CD4-positive, alpha-beta T cell treated with Interleukin-4 for 4 hours (primary cell): ENCODE measurements around the gene PRR14L.
"Not testable (repeated sequence)": the region's sequence is repeated elsewhere in the genome, so short reads cannot be mapped to it uniquely, and the experiment has no call there.

Experiments used
- DNase-seq: peaks from one replicate; pipeline ENCODE4 v3.0.0-alpha.2; 2020

PRR14L gene

DNA sequence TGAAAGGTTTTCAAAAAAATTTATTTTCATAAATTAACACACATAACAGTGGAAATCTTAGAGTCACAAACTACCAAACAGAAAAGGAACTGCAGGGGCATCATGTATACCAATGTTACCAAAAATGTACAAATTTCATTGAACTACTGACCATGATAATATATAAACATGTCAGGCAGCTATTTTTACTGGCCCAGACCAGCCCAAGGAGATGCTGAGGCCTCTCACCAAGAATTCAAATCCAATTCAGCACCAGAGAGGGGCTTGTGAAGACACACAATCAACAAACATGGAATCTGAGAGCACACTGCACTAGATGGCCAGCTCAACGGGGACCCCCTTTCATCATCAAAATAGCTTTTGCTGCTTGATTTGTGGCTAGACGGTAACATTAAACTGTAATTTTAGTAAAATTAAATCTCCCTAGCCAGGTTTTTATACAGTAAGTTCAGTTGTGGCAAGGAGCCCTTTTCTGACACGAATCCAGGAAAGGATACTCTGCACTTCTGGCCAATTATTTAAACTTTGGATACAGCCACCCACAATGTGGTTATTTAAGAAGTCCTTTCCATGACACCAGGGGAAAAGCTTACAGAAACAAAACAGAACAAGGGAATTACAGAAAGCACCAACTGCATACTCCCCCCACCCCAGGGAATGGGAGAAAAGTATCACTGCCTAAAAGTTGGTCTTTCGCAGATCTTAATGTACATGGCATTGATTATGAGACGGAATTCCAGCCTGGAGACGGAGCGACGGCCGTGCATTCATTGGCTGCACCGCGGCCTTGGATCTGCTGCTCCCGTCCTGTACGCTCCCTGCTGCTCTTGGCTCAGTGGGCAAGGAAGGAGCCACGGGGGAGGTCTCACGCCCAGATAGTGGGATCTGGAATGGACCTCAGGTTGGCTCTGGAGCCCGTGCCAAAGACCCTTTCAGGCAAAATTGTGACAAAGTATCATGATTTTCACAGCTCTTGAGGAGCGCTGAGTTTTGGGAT is 68.3 kb downstream of the PRR14L start:
- no peak for DNase-seq

DNA sequence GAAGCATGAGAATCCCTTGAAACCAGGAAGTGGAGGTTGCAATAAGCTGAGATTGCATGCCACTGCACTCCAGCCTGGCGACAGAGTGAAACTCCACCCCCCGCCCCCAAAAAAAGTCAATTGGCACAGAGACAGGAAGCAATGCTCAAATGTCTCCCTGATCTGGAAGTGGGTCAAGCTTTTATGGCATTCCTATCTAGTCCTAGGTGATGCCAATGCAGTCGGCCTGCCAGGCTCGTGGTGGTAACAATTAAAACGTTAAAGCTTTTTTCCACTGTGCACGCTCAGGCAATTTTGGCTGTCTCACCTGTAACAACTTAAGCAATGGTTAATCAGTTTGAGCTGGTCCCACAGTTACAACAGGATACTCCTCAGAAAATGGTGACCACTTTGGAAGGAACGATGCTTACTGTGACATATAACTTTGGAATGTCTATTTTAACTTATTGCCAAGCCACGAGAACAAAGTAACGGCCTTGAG is 69.0 kb downstream of the PRR14L start:
- DNase-seq = no peak

DNA sequence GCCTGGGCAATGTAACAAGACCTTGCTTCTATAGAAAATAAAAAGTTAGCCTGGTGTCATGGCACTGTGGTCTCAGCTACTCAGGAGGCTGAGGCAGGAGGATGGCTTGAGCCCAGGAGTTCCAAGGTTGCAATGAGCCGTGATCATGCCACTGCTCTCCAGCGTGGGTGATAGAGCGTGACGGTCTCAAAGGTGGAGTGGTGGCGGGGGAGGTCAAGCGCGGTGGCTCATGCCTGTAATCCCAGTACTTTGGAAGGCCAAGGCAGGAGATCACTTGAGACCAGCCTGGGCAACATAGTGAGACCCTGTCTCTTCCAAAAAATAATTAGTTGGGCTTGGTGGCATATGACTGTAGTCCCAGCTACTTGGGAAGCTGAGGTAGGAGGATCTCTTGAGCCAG is 71.2 kb downstream of the PRR14L start:
- no peak for DNase-seq

DNA sequence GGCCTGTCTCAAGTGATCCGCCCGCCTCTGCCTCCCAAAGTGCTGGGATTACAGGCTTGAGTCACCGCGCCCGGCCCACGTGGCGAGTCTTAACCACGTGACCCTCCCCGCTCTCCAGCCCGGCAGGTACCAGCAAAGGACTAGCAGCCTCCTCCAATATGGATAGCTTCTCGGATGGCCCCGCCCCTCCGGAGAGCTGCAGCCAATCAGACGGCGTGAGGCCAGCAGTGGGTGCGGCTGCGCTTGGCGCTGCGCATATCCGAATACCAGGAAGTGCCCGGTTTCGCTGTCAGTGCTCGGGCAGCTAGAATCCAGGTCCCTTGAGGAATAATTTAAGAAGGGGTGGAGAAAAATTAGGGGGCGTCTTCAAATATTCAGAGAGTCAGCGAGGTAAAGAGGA is 73.2 kb downstream of the PRR14L start:
- DNase-seq = peak; percentile 95

DNA sequence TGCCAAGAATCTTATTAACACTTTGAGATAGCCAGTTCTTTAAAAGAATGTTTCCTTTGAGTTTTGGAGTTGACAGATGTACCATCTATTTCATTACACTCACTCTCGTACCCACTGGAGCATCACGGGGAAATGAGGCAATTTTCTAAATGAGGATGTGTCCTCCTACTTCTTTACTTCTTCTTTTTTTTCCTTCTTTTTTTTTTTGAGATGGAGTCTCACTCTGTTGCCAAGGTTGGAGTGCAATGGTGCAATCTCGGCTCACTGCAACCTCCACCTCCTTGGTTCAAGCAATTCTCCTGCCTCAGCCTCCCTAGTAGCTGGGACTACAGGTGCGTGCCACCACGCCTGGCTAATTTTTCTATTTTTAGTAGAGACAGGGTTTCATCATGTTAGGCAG is 75.7 kb downstream of the PRR14L start:
- not testable (repeated sequence) for DNase-seq

DNA sequence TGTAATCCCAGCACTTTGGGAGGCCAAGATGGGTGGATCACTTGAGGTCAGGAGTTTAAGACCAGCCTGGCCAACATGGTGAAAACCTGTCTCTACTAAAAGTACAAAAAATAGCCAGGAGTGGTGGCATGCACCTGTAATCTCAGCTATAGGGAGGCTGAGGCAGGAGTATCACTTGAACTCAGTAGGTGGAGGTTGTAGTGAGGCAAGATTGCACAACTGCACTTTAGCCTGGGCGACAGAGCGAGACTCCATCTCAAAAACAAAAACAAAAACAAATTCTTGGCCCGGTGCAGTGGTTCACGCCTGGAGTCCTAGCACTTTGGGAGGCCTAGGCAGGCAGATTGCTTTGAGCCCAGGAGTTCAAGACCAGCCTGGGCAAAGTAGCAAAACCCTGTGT is 81.1 kb downstream of the PRR14L start:
- not testable (repeated sequence) for DNase-seq

DNA sequence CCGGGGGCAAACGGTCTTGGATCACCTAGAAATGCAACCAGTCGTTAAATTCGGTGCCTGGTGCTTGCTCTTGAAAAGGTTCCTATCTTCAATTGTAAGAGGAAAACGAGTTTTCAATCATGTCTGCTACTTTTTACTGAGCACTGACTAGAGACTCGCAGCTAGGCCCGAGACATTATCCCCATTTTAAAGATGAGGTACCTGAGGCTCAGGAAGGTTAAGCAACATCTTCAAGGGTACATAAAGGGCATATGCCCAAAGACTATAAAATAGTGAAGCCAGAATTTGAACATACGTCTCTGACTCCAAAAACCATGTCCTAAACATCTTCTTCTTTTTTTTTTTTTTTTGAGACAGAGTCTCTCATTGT is 87.3 kb downstream of the PRR14L start:
- no peak for DNase-seq

DNA sequence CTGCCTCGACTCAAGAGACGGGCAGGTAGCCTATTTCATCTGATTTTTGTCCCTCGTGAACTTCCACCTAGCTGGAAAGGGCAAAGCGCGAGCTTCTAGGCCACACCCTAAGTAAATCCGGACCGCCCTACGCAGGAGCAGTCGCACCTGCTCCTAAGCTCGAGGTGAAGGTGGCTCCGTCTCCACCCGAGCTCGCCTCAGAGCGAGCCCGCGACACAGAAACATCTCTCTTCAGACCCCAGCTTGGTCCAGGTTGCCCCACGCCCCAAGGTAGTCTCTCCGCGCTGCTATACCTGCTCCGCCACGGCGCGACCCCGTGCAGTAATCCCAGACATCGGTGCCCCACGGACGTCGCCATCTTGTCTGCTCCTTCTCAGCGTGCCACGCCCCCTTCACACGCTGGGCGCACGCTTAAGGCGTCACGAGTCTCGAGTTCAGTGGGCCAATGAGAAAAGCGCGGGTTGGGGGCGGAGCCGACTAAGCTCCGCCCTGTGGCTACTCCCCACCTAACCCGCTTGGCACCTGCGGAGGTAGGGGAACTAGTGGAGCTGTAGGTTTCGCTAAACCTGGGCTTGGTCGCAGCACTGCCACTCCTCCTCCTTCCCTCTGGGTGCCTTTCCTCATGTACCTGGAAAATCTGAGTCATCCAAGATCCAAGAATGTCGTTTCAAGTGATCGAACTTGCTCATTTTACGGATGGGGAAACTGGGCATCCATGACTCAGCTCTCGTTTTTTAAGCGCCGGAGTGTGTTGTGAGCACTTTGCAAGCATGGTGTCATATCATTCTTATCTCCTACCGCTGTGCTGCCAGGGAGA is 87.9 kb downstream of the PRR14L start, which contains the start of gene PISD:
PISD (minus strand) TSS at position 365 of the 817 bp plus-strand sequence; CDS start at position 358, 7 bp downstream.
- DNase-seq = peak; percentile 94

DNA sequence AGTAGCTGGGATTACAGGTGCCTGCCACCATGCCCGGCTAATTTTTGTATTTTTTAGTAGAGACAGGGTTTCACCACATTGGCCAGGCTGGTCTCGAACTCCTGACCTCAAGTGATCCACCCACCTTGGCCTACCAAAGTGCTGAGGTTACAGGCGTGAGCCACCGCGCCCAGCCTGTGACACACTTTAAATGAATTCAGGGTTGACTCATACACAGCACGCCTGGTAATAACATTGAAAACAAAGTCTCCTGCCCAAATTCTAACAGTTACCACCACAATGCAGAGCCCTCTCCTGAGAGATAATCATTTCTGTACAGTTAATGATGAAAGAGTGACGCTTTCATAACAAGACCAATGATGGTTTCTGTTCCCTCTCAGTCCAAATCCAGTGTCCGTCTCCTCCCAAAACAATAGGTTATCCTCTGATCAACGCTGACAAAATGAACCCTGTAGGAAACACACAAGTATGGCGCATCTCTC is 89.0 kb downstream of the PRR14L start:
- peak; percentile 77 for DNase-seq

DNA sequence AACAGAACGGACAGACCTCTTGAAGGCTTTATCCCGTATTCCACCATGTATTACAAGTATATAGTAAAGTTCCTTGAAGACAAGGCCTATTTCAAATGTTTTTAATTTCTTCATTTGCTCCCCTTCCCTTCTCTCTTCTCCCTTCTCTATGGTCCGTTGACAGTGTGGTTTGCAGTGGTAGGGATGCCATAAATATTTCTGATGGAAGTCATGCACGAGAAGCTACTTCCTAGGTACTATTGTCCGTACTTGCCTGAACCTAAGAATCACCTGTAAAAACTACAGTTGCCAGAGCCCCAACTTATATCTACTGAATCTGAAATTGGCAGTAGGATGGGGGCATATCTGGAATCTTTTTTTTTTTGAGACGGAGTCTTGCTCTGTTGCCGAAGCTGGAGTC is 90.7 kb downstream of the PRR14L start:
- no peak for DNase-seq

DNA sequence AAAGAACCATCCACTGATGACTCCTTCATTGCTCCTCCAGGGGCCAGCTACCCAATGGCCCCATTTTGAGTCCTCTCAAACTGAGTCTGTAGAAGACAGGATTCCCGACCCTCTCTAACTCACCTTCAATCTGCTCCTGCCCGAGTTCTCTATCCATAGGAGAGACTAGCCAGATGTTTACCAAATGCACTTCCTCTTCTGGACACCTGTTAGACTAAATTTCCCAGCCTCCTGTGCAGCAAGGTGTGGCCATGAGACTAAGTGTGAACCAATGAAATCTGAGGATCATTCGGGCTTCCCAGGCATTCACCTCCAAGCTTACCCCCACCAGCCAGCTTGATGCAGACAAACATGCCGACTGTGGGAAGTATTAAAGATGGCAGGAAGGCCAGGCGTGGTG is 95.5 kb downstream of the PRR14L start:
- no peak for DNase-seq

DNA sequence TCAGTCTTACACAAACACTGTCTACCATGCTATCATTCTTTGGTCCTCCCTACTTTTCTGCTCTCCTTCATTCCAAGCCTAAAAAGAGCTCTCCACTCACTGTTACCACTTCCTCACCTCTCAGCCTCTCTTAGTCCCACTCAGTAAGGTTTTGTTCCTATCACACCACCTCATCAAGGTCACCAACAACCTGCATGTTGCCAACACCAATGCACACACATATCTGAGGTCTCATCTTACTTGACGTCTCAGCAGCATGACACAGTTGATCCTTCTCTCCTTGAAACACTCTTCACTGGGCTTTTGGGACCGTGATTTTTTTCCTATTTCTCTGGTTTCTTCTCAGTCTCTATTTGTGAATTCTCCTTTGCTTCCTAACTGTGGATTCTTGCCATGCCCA is 96.0 kb downstream of the PRR14L start:
- no peak for DNase-seq

DNA sequence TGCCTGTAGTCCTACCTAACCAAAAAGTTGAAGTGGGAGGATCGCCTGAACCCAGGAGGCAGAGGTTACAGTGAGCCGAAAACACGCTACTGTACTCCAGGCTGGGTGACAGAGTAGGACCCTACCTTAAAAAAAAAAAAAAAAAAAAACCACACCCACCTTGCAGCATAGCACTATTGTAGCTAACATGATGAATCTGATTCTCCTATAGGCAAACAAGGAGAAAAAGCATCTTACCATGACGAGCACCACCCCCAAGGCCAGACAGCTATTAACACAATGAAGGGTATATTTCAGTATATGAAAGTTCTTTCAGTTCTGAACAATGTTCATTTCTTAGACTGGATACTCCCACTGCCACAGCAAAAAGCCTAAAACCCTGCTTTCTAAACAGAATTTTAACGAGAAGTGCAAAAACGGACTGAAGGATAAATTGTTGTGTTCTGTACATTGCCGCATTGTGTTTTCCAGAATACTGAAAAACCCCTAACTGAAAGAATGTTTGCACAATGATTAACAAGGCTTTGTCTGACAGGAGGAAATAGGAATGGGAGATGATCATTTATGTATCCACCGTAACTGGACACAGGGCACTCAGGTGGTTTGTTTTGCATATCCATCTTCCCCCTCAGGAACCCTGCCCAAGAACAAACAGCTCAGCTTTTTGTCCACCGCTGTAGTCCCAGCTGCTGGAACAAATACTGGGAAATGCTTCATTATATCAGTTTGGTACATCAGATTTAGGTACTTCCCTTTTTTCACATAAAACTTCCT is 96.8 kb downstream of the PRR14L start:
- no peak for DNase-seq

DNA sequence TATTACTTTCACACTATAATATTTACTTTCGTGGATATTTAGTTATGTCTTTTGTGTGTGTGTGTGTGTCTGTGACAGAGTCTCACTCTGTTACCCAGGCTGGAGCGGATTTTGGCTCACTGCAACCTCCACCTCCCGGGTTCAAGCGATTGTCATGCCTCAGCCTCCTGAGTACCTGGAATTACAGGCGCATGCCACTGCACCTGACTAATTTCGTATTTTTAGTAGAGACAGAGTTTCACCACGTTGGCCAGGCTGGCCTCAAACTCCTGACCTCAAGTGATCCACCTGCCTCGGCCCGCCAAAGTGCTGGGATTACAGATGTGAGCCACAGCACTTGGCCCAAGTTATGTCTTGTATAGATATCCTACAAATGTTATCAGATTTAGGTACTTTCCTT is 97.8 kb downstream of the PRR14L start:
- DNase-seq = no peak

DNA sequence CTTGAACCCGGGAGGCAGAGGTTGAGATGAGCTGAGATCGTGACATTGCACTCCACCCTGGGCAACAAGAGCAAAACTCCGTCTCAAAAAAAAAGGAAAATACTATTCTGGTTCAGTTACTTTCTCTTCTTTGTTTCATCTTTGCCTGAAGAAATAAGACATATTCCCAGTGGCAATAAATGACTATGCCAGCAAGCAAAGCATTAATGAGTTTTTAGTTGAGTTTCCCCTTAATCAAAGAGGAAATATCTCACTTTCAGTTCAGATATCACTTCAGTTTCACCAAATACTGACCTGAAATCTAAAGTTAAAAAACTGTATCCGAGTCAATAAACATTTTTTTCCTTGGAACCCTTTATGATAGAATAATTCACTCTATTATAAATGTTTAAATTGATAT is 98.3 kb downstream of the PRR14L start:
- DNase-seq = no peak

DNA sequence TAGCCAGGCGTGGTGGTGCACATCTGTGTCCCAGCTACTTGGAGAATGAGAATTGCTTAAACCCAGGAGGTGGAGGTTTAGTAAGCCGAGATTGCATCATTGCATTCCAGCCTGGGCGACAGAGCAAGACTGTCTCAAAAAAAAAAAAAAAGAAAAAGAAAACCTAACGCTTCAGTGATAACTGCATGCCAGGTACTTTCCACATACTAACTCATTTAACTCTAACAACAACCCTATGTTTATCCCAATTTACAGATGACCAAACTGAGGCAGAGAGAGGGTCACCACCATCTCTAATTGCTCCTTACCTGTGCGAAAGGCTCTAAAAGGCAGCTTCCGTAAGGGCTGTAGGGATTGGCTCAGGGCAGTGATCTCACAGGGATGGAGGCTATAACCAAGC is 99.5 kb downstream of the PRR14L start:
- no peak for DNase-seq

DNA sequence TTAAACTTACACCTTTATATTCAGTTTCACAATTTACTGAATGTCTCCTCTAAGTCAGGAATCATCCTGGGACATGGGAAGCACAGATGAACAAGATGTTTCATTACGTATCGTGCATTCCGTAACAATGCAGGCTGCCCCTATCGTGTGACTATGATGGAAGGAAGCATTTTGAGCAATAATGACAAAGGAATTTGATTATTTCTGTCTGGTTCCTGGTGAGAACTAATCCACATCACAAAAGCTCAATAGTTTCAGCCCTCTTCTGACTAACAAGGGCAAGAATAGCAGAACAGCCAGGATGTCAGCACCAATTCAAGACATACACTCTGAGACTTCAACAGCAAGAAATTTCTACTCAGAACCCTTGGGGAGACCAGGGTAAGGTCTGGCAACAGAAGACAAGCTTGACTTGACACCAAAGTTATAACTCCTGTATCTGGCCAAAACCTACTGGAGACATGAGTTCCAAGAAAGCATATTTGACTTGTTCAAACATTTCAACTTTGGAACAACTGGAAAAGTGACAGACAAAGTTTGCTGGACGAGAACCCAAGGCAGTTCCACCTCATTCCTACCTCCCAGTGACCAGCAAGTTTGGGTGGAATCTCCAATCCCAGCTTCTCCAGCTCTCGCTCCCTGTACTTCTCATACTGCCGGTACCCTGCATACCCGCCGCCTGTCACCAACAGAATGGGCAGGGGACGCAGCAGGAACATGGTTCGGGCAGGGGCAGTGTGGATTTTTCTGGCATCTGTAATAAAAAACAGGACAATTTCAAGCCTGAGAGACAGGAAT is 102.2 kb downstream of the PRR14L start:
- no peak for DNase-seq

DNA sequence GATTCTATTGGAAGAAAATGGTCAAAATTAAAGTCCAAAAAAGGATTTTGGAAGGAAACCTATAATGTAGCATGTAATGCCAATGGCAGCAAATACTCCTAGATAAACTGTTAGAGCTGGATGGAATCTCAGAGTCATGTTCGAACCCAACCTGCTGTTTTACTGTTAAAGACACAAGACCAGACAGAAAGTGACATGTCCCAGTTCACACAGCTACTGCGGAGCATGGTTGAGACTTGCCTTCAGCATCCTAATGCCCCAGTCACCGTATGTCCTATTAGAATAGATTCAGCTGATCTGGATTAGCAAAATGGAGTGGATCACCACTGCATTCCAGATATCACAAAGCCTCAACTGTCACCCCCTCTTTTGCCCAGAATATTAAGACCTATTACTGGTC is 102.9 kb downstream of the PRR14L start:
- no peak for DNase-seq

DNA sequence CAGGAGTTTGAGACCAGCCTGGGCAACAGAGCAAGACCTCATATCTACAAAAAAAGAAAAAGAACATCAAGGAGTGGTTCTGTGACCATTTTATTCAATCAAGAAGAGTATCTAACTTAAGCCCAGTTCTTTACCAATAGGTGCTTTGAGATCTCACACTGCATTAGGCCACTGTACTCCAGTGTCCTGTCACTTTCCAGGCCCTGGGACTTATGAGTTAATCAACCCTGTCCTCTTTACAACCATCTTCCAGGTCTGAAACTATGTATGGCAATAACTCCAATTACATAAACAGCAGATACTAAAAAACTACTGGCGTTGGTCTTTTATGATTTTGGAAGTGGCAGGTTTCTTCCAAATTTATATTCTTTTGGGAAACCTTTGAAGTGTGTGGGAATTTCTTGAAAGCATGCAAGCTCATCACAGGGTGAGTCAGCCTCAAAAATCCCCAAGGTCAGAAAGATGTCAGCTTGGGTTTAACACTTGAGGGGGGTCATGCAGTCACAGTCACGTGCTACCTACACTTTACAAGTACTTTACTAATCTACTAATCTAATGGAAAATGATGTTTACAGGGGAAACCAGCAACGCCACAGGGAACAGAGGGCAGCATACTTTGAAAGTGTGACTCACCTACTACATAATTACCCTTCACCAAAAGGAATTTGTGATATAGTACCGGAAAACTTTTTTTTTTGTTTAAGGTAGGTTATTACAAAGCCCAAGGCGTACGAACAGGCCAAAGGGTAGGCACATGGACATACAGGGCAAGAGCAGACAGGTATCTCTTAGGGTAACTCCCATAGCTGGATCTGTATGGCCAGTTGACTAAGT is 103.5 kb downstream of the PRR14L start:
- peak; percentile 48 for DNase-seq

DNA sequence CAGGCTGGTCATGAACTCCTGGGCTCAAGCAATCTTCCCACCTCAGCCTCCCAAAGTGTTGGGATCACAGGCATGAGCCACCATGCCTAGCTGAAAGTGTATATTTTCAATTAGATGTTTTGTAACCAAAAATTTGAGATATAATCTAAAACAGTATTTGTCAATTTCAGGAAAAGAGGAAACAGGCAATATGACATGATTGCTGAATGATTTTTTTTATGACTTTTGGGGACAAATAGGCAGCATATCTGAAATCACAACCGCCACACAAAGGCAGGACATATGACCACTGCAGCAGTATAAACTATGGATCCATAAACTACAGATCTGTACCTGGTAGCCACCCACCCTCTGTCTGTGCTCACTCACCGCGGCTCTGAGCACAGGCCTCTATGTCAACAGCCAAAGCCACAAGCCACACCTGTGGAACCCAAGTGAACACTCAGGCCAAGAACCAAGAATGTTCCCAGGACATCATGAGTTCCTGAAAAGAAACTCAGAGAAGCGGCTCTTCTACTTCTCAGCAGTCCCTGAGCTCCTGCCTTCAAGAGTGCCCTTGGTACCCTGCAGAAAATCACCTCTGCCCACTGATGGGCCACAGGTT is 110.4 kb downstream of the PRR14L start:
- DNase-seq = no peak
